ENCODE data around the gene MOK.
A peak's percentile ranks its signal among the peaks of the same experiment; 100 is the strongest.

Gene MOK

GRCh38 chr14:102187044-102187443, 117.9 kb downstream of the MOK start:
- Histone ChIP-seq H2BK120ac (ENCODE audit: insufficient read depth, low read length, poor library complexity) (no peak overlapping the region), H3K18ac (ENCODE audit: low read length) (peak overlapping the region; percentile 70), H3K79me2 (ENCODE audit: control insufficient read depth, insufficient read depth, low read length, poor library complexity) (peaks cover 6% of the 10 kb centered on the region), H4K8ac (ENCODE audit: low read depth, low read length) (no peak overlapping the region), H2BK12ac (ENCODE audit: low read length) (no peak overlapping the region), H3K36me3 (ENCODE audit: control insufficient read depth in 1 of 2, insufficient read depth in 2 of 2, low read length in 2 of 2) (no peaks in the 10 kb centered on the region), H3K4ac (ENCODE audit: low read depth, low read length) (peak overlapping the region; percentile 42), H3K27ac (ENCODE audit: low read depth, low read length) (peak overlapping the region; percentile 45), H3K4me1 (ENCODE audit: control insufficient read depth in 1 of 2, insufficient read depth in 2 of 2, low read length in 2 of 2) (peaks cover 18 to 29% of the 10 kb centered on the region in 2 experiments), H3K23ac (ENCODE audit: low read length) (no peak overlapping the region), H3K79me1 (ENCODE audit: low read length) (peaks cover 9% of the 10 kb centered on the region), H4K12ac (ENCODE audit: low read depth, low read length) (no peak overlapping the region), H3K9me3 (ENCODE audit: insufficient read depth, low read depth, low read length) (no peaks in the 10 kb centered on the region), H2AK5ac (ENCODE audit: low read length) (no peak overlapping the region), H2BK5ac (ENCODE audit: low read depth, low read length, poor library complexity) (no peak overlapping the region), H4K91ac (ENCODE audit: low read depth, low read length) (no peak overlapping the region), H2AFZ (ENCODE audit: insufficient read depth, low read length, poor library complexity) (no peak overlapping the region), H3K9ac (ENCODE audit: low read length) (no peak overlapping the region), H3K4me2 (ENCODE audit: low read length) (no peak overlapping the region), H3K27me3 (ENCODE audit: insufficient read depth, low read length) (no peaks in the 10 kb centered on the region), H3K14ac (ENCODE audit: low read length) (no peak overlapping the region), H3K4me3 (ENCODE audit: low read depth, low read length) (no peak overlapping the region)
- no CpG with 5 or more reads among the region's 3 CpGs for WGBS (ENCODE audit: extremely low coverage, insufficient coverage, insufficient read length)
- DNase-seq = peak; percentile 16 to 48

GRCh38 chr14:102185360-102185759, 119.6 kb downstream of the MOK start:
- Histone ChIP-seq H3K27ac (ENCODE audit: low read depth, low read length) (no peak overlapping the region), H4K12ac (ENCODE audit: low read depth, low read length) (no peak overlapping the region), H3K14ac (ENCODE audit: low read length) (no peak overlapping the region), H3K4me2 (ENCODE audit: low read length) (no peak overlapping the region), H3K4me1 (ENCODE audit: control insufficient read depth in 1 of 2, insufficient read depth in 2 of 2, low read length in 2 of 2) (peaks cover 15 to 22% of the 10 kb centered on the region in 2 experiments), H2BK5ac (ENCODE audit: low read depth, low read length, poor library complexity) (no peak overlapping the region), H3K9me3 (ENCODE audit: insufficient read depth, low read depth, low read length) (no peaks in the 10 kb centered on the region), H3K18ac (ENCODE audit: low read length) (no peak overlapping the region), H4K8ac (ENCODE audit: low read depth, low read length) (no peak overlapping the region), H3K4me3 (ENCODE audit: low read depth, low read length) (no peak overlapping the region), H3K36me3 (ENCODE audit: control insufficient read depth in 1 of 2, insufficient read depth in 2 of 2, low read length in 2 of 2) (no peaks in the 10 kb centered on the region), H3K23ac (ENCODE audit: low read length) (no peak overlapping the region), H2AK5ac (ENCODE audit: low read length) (no peak overlapping the region), H3K27me3 (ENCODE audit: insufficient read depth, low read length) (no peaks in the 10 kb centered on the region), H2AFZ (ENCODE audit: insufficient read depth, low read length, poor library complexity) (no peak overlapping the region), H3K79me1 (ENCODE audit: low read length) (peaks cover 6% of the 10 kb centered on the region), H3K9ac (ENCODE audit: low read length) (no peak overlapping the region), H4K91ac (ENCODE audit: low read depth, low read length) (no peak overlapping the region), H3K79me2 (ENCODE audit: control insufficient read depth, insufficient read depth, low read length, poor library complexity) (peaks cover 6% of the 10 kb centered on the region), H2BK120ac (ENCODE audit: insufficient read depth, low read length, poor library complexity) (no peak overlapping the region), H2BK12ac (ENCODE audit: low read length) (no peak overlapping the region), H3K4ac (ENCODE audit: low read depth, low read length) (no peak overlapping the region)
- peak in 1 of 2 donors; percentile 36 for DNase-seq
- no CpG with 5 or more reads among the region's 8 CpGs for WGBS (ENCODE audit: extremely low coverage, insufficient coverage, insufficient read length)

- H2BK120ac ChIP-seq (ENCODE audit: insufficient read depth, low read length, poor library complexity) = no peak overlapping the region
- no peaks in the 10 kb centered on the region for H3K36me3 ChIP-seq (ENCODE audit: control insufficient read depth in 1 of 2, insufficient read depth in 2 of 2, low read length in 2 of 2)
- H3K18ac ChIP-seq (ENCODE audit: low read length) = no peak overlapping the region
- no peak for DNase-seq
- H3K9me3 ChIP-seq (ENCODE audit: insufficient read depth, low read depth, low read length) = no peaks in the 10 kb centered on the region
- no peak overlapping the region for H3K9ac ChIP-seq (ENCODE audit: low read length)
- H3K4ac ChIP-seq (ENCODE audit: low read depth, low read length) = peak overlapping the region; percentile 24
- no peak overlapping the region for H4K8ac ChIP-seq (ENCODE audit: low read depth, low read length)
- no peak overlapping the region for H4K12ac ChIP-seq (ENCODE audit: low read depth, low read length)
- no peak overlapping the region for H3K27ac ChIP-seq (ENCODE audit: low read depth, low read length)
- H3K79me2 ChIP-seq (ENCODE audit: control insufficient read depth, insufficient read depth, low read length, poor library complexity) = peaks cover 6% of the 10 kb centered on the region
- no peak overlapping the region for H4K91ac ChIP-seq (ENCODE audit: low read depth, low read length)
- no peak overlapping the region for H2AFZ ChIP-seq (ENCODE audit: insufficient read depth, low read length, poor library complexity)
- H2BK5ac ChIP-seq (ENCODE audit: low read depth, low read length, poor library complexity) = no peak overlapping the region
- H3K14ac ChIP-seq (ENCODE audit: low read length) = no peak overlapping the region
- peaks cover 12 to 17% of the 10 kb centered on the region in 2 experiments for H3K4me1 ChIP-seq (ENCODE audit: control insufficient read depth in 1 of 2, insufficient read depth in 2 of 2, low read length in 2 of 2)
- H2BK12ac ChIP-seq (ENCODE audit: low read length) = no peak overlapping the region
- no peaks in the 10 kb centered on the region for H3K27me3 ChIP-seq (ENCODE audit: insufficient read depth, low read length)
- no peak overlapping the region for H2AK5ac ChIP-seq (ENCODE audit: low read length)
- no CpG with 5 or more reads among the region's 14 CpGs for WGBS (ENCODE audit: extremely low coverage, insufficient coverage, insufficient read length)
- H3K4me2 ChIP-seq (ENCODE audit: low read length) = no peak overlapping the region
- no peak overlapping the region for H3K4me3 ChIP-seq (ENCODE audit: low read depth, low read length)
- H3K79me1 ChIP-seq (ENCODE audit: low read length) = peaks cover 6% of the 10 kb centered on the region
- H3K23ac ChIP-seq (ENCODE audit: low read length) = no peak overlapping the region
Observed at GRCh38 chr14:102184316-102185035, 120.5 kb downstream of the MOK start.

GRCh38 chr14:102183886-102184285, 121.1 kb downstream of the MOK start:
- Histone ChIP-seq H3K23ac (ENCODE audit: low read length) (no peak overlapping the region), H2AFZ (ENCODE audit: insufficient read depth, low read length, poor library complexity) (no peak overlapping the region), H3K9me3 (ENCODE audit: insufficient read depth, low read depth, low read length) (no peaks in the 10 kb centered on the region), H3K4me3 (ENCODE audit: low read depth, low read length) (no peak overlapping the region), H3K4me1 (ENCODE audit: control insufficient read depth in 1 of 2, insufficient read depth in 2 of 2, low read length in 2 of 2) (peaks cover 12 to 17% of the 10 kb centered on the region in 2 experiments), H3K79me1 (ENCODE audit: low read length) (peaks cover 6% of the 10 kb centered on the region), H3K27ac (ENCODE audit: low read depth, low read length) (no peak overlapping the region), H3K14ac (ENCODE audit: low read length) (no peak overlapping the region), H3K18ac (ENCODE audit: low read length) (no peak overlapping the region), H3K4me2 (ENCODE audit: low read length) (no peak overlapping the region), H2BK12ac (ENCODE audit: low read length) (no peak overlapping the region), H2AK5ac (ENCODE audit: low read length) (no peak overlapping the region), H3K4ac (ENCODE audit: low read depth, low read length) (no peak overlapping the region), H3K9ac (ENCODE audit: low read length) (no peak overlapping the region), H3K27me3 (ENCODE audit: insufficient read depth, low read length) (no peaks in the 10 kb centered on the region), H3K36me3 (ENCODE audit: control insufficient read depth in 1 of 2, insufficient read depth in 2 of 2, low read length in 2 of 2) (no peaks in the 10 kb centered on the region), H4K91ac (ENCODE audit: low read depth, low read length) (no peak overlapping the region), H4K12ac (ENCODE audit: low read depth, low read length) (no peak overlapping the region), H2BK120ac (ENCODE audit: insufficient read depth, low read length, poor library complexity) (no peak overlapping the region), H2BK5ac (ENCODE audit: low read depth, low read length, poor library complexity) (no peak overlapping the region), H3K79me2 (ENCODE audit: control insufficient read depth, insufficient read depth, low read length, poor library complexity) (peaks cover 6% of the 10 kb centered on the region), H4K8ac (ENCODE audit: low read depth, low read length) (no peak overlapping the region)
- no CpG with 5 or more reads among the region's 3 CpGs for WGBS (ENCODE audit: extremely low coverage, insufficient coverage, insufficient read length)
- DNase-seq = no peak

Measured in trophoblast cell (in vitro differentiated cells and primary cell).